Measurements from ENCODE around the gene MAPK8. TPM values are rescaled to one million over a fixed set of nuclear protein-coding genes. Genes with fewer than 3 reads are reported as not detected.

MAPK8 gene
- total RNA-seq, 1 experiment from 2014 or later: 83.3 TPM

DNA sequence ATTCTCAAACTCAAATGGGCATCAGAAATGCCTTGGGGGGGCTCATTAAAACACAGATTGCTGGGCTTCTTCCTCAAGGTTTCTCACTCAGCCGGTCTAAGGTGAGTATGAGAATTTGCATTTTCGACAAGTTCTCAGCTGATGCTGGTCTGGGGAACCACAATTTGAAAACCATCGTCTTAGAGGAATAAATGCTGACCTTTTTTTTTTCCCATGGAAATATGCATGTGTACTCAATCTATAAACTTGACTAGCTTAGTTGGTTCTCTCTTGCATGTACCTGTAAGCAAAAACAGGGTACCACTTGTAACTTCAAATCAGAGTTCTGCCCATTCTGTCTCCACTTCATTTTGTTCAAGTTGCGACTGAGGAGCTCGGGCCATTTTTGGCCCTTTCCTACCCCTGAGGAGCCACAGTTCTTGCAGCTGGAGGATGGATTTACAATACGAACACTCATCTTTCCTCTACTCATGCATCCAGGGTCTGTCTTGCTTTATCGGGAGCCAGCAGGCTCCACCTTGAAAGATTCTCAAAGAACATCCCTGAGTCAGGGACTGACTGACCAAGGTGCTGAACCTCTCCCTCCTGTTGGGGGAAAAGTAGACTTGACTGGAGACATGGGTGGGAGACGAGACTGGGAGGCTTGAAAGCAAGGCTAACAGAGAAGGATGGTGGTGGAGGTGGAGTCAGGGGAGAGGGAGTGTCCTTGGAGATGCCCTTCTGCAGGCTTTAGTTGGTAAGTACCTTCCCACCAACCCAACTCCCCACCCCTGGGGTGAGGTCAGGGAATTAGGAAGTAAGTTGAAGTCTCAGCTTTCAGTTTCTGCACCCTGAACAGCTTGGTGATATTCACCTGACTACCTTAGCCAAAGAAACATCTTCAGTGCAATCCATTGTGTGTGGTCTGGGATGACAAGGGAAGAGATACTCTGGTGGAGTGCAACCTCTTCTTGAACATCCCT, 3.7 kb upstream of the MAPK8 start:
- peaks cover 10% of the 10 kb centered on the region for H3K4me1 ChIP-seq
- no peak for DNase-seq
- H3K27me3 ChIP-seq (replicated peaks; ENCODE audit: control insufficient read depth, insufficient read depth, low read length): no peaks in the 10 kb centered on the region; the same call in 1 of the 2 replicates
- H3K9me3 Mint-ChIP-seq (ENCODE audit: unreplicated experiment): no peaks in the 10 kb centered on the region
- BruUV-seq (replicated peaks): no TSS peak
- H3K4me1 Mint-ChIP-seq (ENCODE audit: low read depth, unreplicated experiment): peaks cover 4% of the 10 kb centered on the region
- POLR2A ChIA-PET: no interaction called here
- no peaks in the 10 kb centered on the region for H3K36me3 ChIP-seq (ENCODE audit: control insufficient read depth, insufficient read depth, low read length)
- intact Hi-C loops (cut with micrococcal nuclease; ENCODE audit: unreplicated experiment): no loop called here
- H3K27me3 Mint-ChIP-seq (ENCODE audit: insufficient read depth, unreplicated experiment): peaks cover 11% of the 10 kb centered on the region
- H3K9me3 ChIP-seq: no peaks in the 10 kb centered on the region
- no peak overlapping the region for H3K4me3 ChIP-seq (ENCODE audit: low read depth, low read length)
- CTCF ChIA-PET: no interaction called here
- TF ChIP-seq, protein P1, sequence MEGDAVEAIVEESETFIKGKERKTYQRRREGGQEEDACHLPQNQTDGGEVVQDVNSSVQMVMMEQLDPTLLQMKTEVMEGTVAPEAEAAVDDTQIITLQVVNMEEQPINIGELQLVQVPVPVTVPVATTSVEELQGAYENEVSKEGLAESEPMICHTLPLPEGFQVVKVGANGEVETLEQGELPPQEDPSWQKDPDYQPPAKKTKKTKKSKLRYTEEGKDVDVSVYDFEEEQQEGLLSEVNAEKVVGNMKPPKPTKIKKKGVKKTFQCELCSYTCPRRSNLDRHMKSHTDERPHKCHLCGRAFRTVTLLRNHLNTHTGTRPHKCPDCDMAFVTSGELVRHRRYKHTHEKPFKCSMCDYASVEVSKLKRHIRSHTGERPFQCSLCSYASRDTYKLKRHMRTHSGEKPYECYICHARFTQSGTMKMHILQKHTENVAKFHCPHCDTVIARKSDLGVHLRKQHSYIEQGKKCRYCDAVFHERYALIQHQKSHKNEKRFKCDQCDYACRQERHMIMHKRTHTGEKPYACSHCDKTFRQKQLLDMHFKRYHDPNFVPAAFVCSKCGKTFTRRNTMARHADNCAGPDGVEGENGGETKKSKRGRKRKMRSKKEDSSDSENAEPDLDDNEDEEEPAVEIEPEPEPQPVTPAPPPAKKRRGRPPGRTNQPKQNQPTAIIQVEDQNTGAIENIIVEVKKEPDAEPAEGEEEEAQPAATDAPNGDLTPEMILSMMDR (IDR thresholded peaks at IDR 0.05; ENCODE audit: insufficient read depth in 1 of 2, low read depth in 1 of 2, low read length in 1 of 2, severe bottlenecking in 1 of 2, unreplicated experiment in 1 of 2): no peak
- H3K4me3 Mint-ChIP-seq (ENCODE audit: unreplicated experiment): no peak overlapping the region
- peaks cover 12% of the 10 kb centered on the region for H3K36me3 Mint-ChIP-seq (ENCODE audit: insufficient read depth, unreplicated experiment)
- no peak overlapping the region for H3K27ac Mint-ChIP-seq (ENCODE audit: unreplicated experiment)

DNA sequence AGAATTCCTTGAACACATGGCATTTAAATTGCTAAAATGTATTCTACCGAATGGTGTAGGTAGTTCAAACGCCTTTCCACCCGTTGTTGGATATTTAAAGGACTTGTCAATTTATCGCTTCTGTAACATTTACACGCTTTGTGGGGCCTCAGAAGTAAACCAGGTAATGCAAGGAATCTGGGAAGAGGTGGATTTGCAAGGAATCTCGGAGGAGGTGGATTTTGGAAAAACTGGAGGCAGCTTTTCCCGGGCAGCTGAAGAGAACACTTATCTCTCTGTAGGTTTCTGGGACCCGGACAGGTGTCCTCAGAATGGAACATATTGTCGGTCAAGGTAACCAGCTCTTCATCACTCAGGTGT, 592 bp upstream of the MAPK8 start:
- POLR2A ChIA-PET: interaction anchor here (0.5 kb wide), 1 partner anchor 349 kb away, joined by 6 read pairs; no protein-coding TSS in a partner anchor
- H3K36me3 Mint-ChIP-seq (ENCODE audit: insufficient read depth, unreplicated experiment): peaks cover 12% of the 10 kb centered on the region
- TF ChIP-seq, protein P1 (IDR thresholded peaks at IDR 0.05; ENCODE audit: insufficient read depth in 1 of 2, low read depth in 1 of 2, low read length in 1 of 2, severe bottlenecking in 1 of 2, unreplicated experiment in 1 of 2): peak in 1 of 2 experiments; percentile 30
- Histone ChIP-seq H3K36me3 (ENCODE audit: control insufficient read depth, insufficient read depth, low read length) (no peaks in the 10 kb centered on the region), H3K4me3 (ENCODE audit: low read depth, low read length) (peak overlapping the region; percentile 38), H3K9me3 (no peaks in the 10 kb centered on the region), H3K27me3 (replicated peaks; ENCODE audit: control insufficient read depth, insufficient read depth, low read length) (no peaks in the 10 kb centered on the region), H3K4me1 (peaks cover 21% of the 10 kb centered on the region)
- H3K4me3 Mint-ChIP-seq (ENCODE audit: unreplicated experiment): peak overlapping the region; percentile 81
- BruUV-seq (replicated peaks): TSS peak; percentile 66
- H3K27me3 Mint-ChIP-seq (ENCODE audit: insufficient read depth, unreplicated experiment): peaks cover 7% of the 10 kb centered on the region
- H3K27ac Mint-ChIP-seq (ENCODE audit: unreplicated experiment): peak overlapping the region; percentile 47
- DNase-seq: no peak
- CTCF ChIA-PET: interaction anchor here (0.6 to 1.1 kb wide), 9 partner anchors 11 to 359 kb away, joined by 3 to 11 read pairs (median 3); no protein-coding TSS in a partner anchor
- H3K9me3 Mint-ChIP-seq (ENCODE audit: unreplicated experiment): no peaks in the 10 kb centered on the region
- intact Hi-C loops (cut with micrococcal nuclease; ENCODE audit: unreplicated experiment): loop anchor here (1.0 to 5.0 kb wide), 5 partner anchors 17 to 301 kb away; partner anchors contain the start of gene ARHGAP22
- H3K4me1 Mint-ChIP-seq (ENCODE audit: low read depth, unreplicated experiment): peaks cover 9% of the 10 kb centered on the region

DNA sequence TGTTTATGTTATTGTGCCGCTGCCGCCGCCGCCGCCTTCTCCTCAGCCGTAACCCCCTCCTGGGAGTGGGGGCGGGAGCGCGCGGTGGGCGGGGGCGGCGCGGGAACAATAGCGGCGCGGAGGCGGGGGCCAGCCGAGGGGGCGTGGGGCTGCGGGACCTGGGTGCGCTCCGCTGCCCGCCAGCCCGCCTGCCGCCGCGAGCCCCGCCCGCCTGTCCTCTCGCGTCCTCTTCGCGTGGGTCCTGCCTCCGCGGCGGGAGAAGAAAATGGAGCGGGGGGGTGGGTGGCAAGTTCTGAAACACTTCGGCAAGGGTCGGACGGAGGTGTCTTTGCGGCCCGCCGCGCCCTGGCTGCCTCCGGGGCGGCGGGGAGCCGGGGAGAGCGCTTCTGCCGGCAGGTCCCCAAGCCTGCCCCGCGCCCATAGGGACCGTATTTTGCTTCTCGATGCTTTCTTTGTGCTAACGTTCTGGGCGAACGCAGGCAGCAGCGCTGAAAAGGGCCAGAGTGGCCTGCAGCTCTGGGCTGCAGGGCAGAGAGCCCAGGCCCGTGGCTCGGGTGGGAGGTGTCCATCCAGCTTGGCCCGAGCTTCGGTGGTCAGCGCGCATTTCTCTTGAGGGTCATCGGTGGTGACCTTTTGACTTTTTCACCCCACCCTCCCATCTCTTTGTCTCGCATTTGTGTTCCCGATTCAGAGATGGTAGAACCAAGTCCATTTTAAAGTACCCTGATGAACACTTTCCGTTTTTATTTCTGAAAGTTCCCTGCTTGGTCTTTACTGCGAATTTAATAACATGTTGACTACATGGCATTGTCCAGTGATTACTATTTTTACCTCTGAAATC, 613 bp downstream of the MAPK8 start:
- intact Hi-C loops (cut with micrococcal nuclease; ENCODE audit: unreplicated experiment): loop anchor here (1.0 to 5.0 kb wide), 5 partner anchors 18 to 300 kb away; partner anchors contain the start of gene ARHGAP22
- POLR2A ChIA-PET: no interaction called here
- peaks cover 12% of the 10 kb centered on the region for H3K36me3 Mint-ChIP-seq (ENCODE audit: insufficient read depth, unreplicated experiment)
- Histone ChIP-seq H3K9me3 (no peaks in the 10 kb centered on the region), H3K4me1 (peaks cover 21% of the 10 kb centered on the region), H3K27me3 (replicated peaks; ENCODE audit: control insufficient read depth, insufficient read depth, low read length) (no peaks in the 10 kb centered on the region), H3K4me3 (ENCODE audit: low read depth, low read length) (peak overlapping the region; percentile 88), H3K36me3 (ENCODE audit: control insufficient read depth, insufficient read depth, low read length) (no peaks in the 10 kb centered on the region)
- no TSS peak for BruUV-seq (replicated peaks)
- peak; percentile 71 to 81 for DNase-seq
- no peaks in the 10 kb centered on the region for H3K9me3 Mint-ChIP-seq (ENCODE audit: unreplicated experiment)
- H3K4me3 Mint-ChIP-seq (ENCODE audit: unreplicated experiment): peak overlapping the region; percentile 81
- peaks cover 7% of the 10 kb centered on the region for H3K27me3 Mint-ChIP-seq (ENCODE audit: insufficient read depth, unreplicated experiment)
- TF ChIP-seq, protein P1 (IDR thresholded peaks at IDR 0.05; ENCODE audit: insufficient read depth in 1 of 2, low read depth in 1 of 2, low read length in 1 of 2, severe bottlenecking in 1 of 2, unreplicated experiment in 1 of 2): no peak
- CTCF ChIA-PET: interaction anchor here (1.2 kb wide), 1 partner anchor 25 kb away, joined by 3 read pairs; no protein-coding TSS in a partner anchor
- no peak overlapping the region for H3K27ac Mint-ChIP-seq (ENCODE audit: unreplicated experiment)
- peaks cover 9% of the 10 kb centered on the region for H3K4me1 Mint-ChIP-seq (ENCODE audit: low read depth, unreplicated experiment)
